HepG2 (cell line): Measurements from ENCODE around the gene GPS2. TPM values are rescaled to one million over a fixed set of nuclear protein-coding genes. Genes with fewer than 3 reads are reported as not detected.

Experiments used
- ATAC-seq: fragments of 200-7000 bp; cut with Tn5 transposase; 3 replicates; pipeline ENCODE4 v1.9.1; 2020; ENCODE audit warnings: mild to moderate bottlenecking, moderate library complexity
- BruUV-seq: library from RNA; stranded (reverse); fragments of 400-500 nt; replicated peaks from 2 replicates; lab custom pipeline; 2021; lab: Mats Ljungman, UMichigan
- CTCF ChIA-PET: fragments of 300-600 bp; formaldehyde crosslinking; extraction: SDS; loops from one replicate; lab custom pipeline; 2021; ENCODE audit warnings: low total read pairs, inconsistent platforms, low intra/inter-chr PET ratio; lab: Yijun Ruan, JAX
- POLR2A ChIA-PET: fragments of 350-600 bp; sonication (Branson Sonifier 250); formaldehyde crosslinking; loops from one replicate; lab custom pipeline; 2020; ENCODE audit warnings: antibody characterized with exemption, inconsistent platforms; lab: Yijun Ruan, JAX
- DNase-seq: peaks from one replicate; pipeline ENCODE4 v3.0.0-alpha.2; 2015; ENCODE audit warnings: low spot score
- FAIRE-seq: peaks from 3 replicates; lab custom pipeline; 2011; peaks lifted over from hg19 to GRCh38; lab: Jason Lieb, UNC
- H2AFZ ChIP-seq: one replicate; pipeline ENCODE4 v1.6.1; 2011; ENCODE audit warnings: low read length, inconsistent platforms
- H3K27ac ChIP-seq: fragments of 300-600 bp; 3 replicates; pipeline ENCODE4 v1.8.0; 2011; ENCODE audit warnings: mixed run types, mild to moderate bottlenecking, mixed read lengths, low read length, inconsistent platforms; ENCODE audit not compliant: insufficient read depth; ENCODE audit errors: extremely low read length
- H3K27me3 ChIP-seq, 2 experiments: fragments of 200-600 bp in 1 of 2; 2 replicates in 1 of 2; 3 replicates in 1 of 2; pipeline versions ENCODE4 v1.6.0 to v1.8.0; 2011; ENCODE audit warnings: low read length in 2 of 2, mild to moderate bottlenecking in 2 of 2, moderate library complexity in 2 of 2, inconsistent platforms in 1 of 2; ENCODE audit not compliant: insufficient read depth in 2 of 2, control insufficient read depth in 1 of 2
- H3K36me3 ChIP-seq, 2 experiments: fragments of 200-600 bp in 1 of 2; replicated peaks in 1 of 2; 2 replicates in 1 of 2; 3 replicates in 1 of 2; pipeline versions ENCODE4 v1.5.1 to v1.8.0; 2011; ENCODE audit warnings: low read length in 2 of 2, inconsistent platforms in 1 of 2; ENCODE audit not compliant: insufficient read depth in 2 of 2, control insufficient read depth in 1 of 2
- H3K4me1 ChIP-seq: 2 replicates; pipeline ENCODE4 v1.5.1; 2012; ENCODE audit warnings: low read length, inconsistent platforms; ENCODE audit not compliant: insufficient read depth
- H3K4me2 ChIP-seq: 2 replicates; pipeline ENCODE4 v1.6.0; 2011; ENCODE audit warnings: low read depth, low read length, inconsistent platforms
- H3K4me3 ChIP-seq, 3 experiments: fragments of 200-600 bp in 1 of 3; sonication (generic), shearing (Covaris generic) in 1 of 3; replicated peaks in 1 of 3; 2 replicates each; pipeline ENCODE4 v1.5.1; 2011 to 2016; ENCODE audit warnings: low read length in 3 of 3, inconsistent platforms in 2 of 3, low read depth in 2 of 3, mild to moderate bottlenecking in 2 of 3, control low read depth in 1 of 3, mixed read lengths in 1 of 3; ENCODE audit not compliant: insufficient read depth in 1 of 3
- H3K79me2 ChIP-seq: one replicate; pipeline ENCODE4 v1.6.1; 2011; ENCODE audit warnings: low read length, inconsistent platforms; ENCODE audit not compliant: insufficient read depth
- H3K9ac ChIP-seq: 2 replicates; pipeline ENCODE4 v1.6.0; 2011; ENCODE audit warnings: mild to moderate bottlenecking, low read depth, low read length, inconsistent platforms; ENCODE audit not compliant: insufficient read depth
- H3K9me3 ChIP-seq: 2 replicates; pipeline ENCODE4 v1.5.1; 2012; ENCODE audit warnings: mild to moderate bottlenecking, low read length
- H4K20me1 ChIP-seq: 2 replicates; pipeline ENCODE4 v1.6.0; 2011; ENCODE audit warnings: inconsistent platforms, mild to moderate bottlenecking, low read length, moderate library complexity; ENCODE audit not compliant: insufficient read depth
- AGO1 ChIP-seq: fragments of 200-400 bp; formaldehyde crosslinking; IDR thresholded peaks from 2 replicates; pipeline ENCODE4 v1.6.1; 2017; ENCODE audit warnings: mild to moderate bottlenecking, low read depth, low read length, moderate library complexity; ENCODE audit not compliant: poor library complexity, severe bottlenecking
- HNF1B ChIP-seq: sonication (generic); formaldehyde crosslinking; IDR thresholded peaks from 2 replicates; pipeline ENCODE4 v1.5.1; 2020; ENCODE audit warnings: mild to moderate bottlenecking, moderate library complexity, missing genetic modification reagents
- IKZF1 ChIP-seq: fragments of 450-650 bp; IDR thresholded peaks from 2 replicates; pipeline ENCODE4 v1.7.1; 2016
- KDM3A ChIP-seq: IDR thresholded peaks from 2 replicates; pipeline ENCODE4 v1.6.1; 2018; ENCODE audit warnings: low read depth, missing compliant biosample characterization
- NFYC ChIP-seq: IDR thresholded peaks from 2 replicates; pipeline ENCODE4 v1.6.1; 2016; ENCODE audit warnings: missing genetic modification reagents, missing compliant biosample characterization
- ONECUT2 ChIP-seq: sonication (generic); formaldehyde crosslinking; IDR thresholded peaks from 2 replicates; pipeline ENCODE4 v1.4.0; 2020; ENCODE audit warnings: missing genetic modification reagents
- PHF5A ChIP-seq: IDR thresholded peaks from one replicate; pipeline ENCODE4 v1.6.1; 2018; ENCODE audit warnings: low read depth, missing genetic modification reagents; ENCODE audit not compliant: unreplicated experiment
- POLR2AphosphoS5 ChIP-seq: IDR thresholded peaks from 2 replicates; pipeline ENCODE4 v1.6.1; 2012; ENCODE audit warnings: low read depth, low read length
- RBM22 ChIP-seq: fragments of 200-400 bp; formaldehyde crosslinking; optimal IDR thresholded peaks from 2 replicates; pipeline ENCODE3; 2017; ENCODE audit warnings: mild to moderate bottlenecking, low read length, moderate library complexity
- ZBED4 ChIP-seq: sonication (generic); formaldehyde crosslinking; IDR thresholded peaks from 2 replicates; pipeline ENCODE4 v1.4.0; 2020; ENCODE audit warnings: missing genetic modification reagents, borderline replicate concordance
- ZNF101 ChIP-seq: sonication (generic); formaldehyde crosslinking; IDR thresholded peaks from 2 replicates; pipeline ENCODE4 v1.4.0; 2020; ENCODE audit warnings: mild to moderate bottlenecking, low read depth, missing genetic modification reagents, borderline replicate concordance
- ZNF225 ChIP-seq: sonication (generic); formaldehyde crosslinking; IDR thresholded peaks from 2 replicates; pipeline ENCODE4 v1.4.0; 2020; ENCODE audit warnings: mild to moderate bottlenecking, missing genetic modification reagents
- ZNF329 ChIP-seq: sonication (generic); formaldehyde crosslinking; IDR thresholded peaks from 2 replicates; pipeline ENCODE4 v1.9.0; 2021; ENCODE audit warnings: low read depth, mild to moderate bottlenecking, missing genetic modification reagents
- ZNF530 ChIP-seq: sonication (generic); formaldehyde crosslinking; IDR thresholded peaks from 2 replicates; pipeline ENCODE4 v1.5.0; 2020; ENCODE audit warnings: low read depth, mild to moderate bottlenecking, missing genetic modification reagents
- ZUFSP ChIP-seq: sonication (generic); formaldehyde crosslinking; IDR thresholded peaks from 2 replicates; pipeline ENCODE4 v1.9.0; 2021; ENCODE audit warnings: missing genetic modification reagents, mild to moderate bottlenecking, borderline replicate concordance
- WGBS: methylation state at CpG from one replicate; pipeline ENCODE4 v1.1.6; 2017; ENCODE audit warnings: low lambda C conversion rate; 5-methylcytosine and 5-hydroxymethylcytosine counted together
- in situ Hi-C: cut with HindIII; loops from 2 replicates; pipeline ENCODE4 v1.10.0; 2017; ENCODE audit warnings: low pct_unique_long_range_greater_than_20kb; ENCODE audit not compliant: extremely low pct_ligation_motif_present
- intact Hi-C: fragments of 100-400 bp; cut with micrococcal nuclease; formaldehyde crosslinking; loops from one replicate; pipeline ENCODE4 v1.10.0; 2022; ENCODE audit not compliant: unreplicated experiment
- polyA plus RNA-seq, 8 experiments: library from polyadenylated mRNA; depleted of rRNA in 3 of 8; stranded (reverse) in 7 of 8; unstranded in 1 of 8; fragments of >200 nt; fragmentation: Illumina TruSeq in 4 of 8; extraction: Trizol in 4 of 8; gene quantifications; 2 replicates each; pipeline versions ENCODE4 v1.2.1 to v1.2.3, GENCODE V29; 2011 to 2016; ENCODE audit warnings: low read depth in 4 of 8, missing spikeins in 1 of 8, mixed read lengths in 1 of 8; ENCODE audit not compliant: insufficient read depth in 1 of 8
- total RNA-seq, 5 experiments: library from RNA; depleted of rRNA; stranded (reverse); fragments of >200 nt; fragmentation: Illumina TruSeq; extraction: Trizol; gene quantifications; 2 replicates each; pipeline ENCODE4 v1.2.3, GENCODE V29; 2016; ENCODE audit warnings: low read depth in 1 of 5

The GPS2 gene
- total and polyA plus RNA-seq, 2 of the 13 experiments (the other 11 are each of a cell fraction or from before 2014, with no cell fraction given): 58.0 to 59.4 TPM

DNA sequence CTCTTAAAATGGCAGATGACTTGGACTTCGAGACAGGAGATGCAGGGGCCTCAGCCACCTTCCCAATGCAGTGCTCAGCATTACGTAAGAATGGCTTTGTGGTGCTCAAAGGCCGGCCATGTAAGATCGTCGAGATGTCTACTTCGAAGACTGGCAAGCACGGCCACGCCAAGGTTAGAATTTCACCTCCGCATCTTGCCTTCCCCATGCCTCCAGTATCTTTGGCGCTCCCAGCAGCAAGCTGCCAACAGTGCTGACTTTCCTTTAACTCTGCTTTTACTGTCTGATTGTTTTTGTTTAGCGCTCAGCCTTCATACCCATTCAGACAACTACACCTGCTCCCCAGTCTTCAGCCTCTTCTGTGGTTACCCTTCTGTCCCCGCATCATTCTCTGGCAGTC lies 5.5 kb downstream of the GPS2 start:
- H3K79me2 ChIP-seq: peaks cover 49% of the 10 kb centered on the region
- intact Hi-C loops: no loop called here
- in situ Hi-C loops: no loop called here

More for the DNA sequence above, 5.5 kb downstream of the GPS2 start:
- WGBS: 84% methylated on average over 12 of the region's 12 CpGs
- ATAC-seq: no peak
- H3K4me3 ChIP-seq: peak overlapping the region; percentile 3 to 84 (median 77); a peak in 3 of 6 replicates
- ChIA-PET POLR2A (interaction anchor here (1.5 to 3.0 kb wide), 3 partner anchors 20 to 136 kb away, joined by 3 to 17 read pairs (median 5); partner anchors contain the start of genes CHRNB1, NEURL4 and SLC2A4), CTCF (no interaction called here)
- FAIRE-seq: no peak
- TF ChIP-seq NFYC (CRISPR knock-in tag) (no peak), ZNF530 (CRISPR knock-in tag) (no peak), ZNF101 (no peak), ZUFSP (CRISPR knock-in tag) (no peak), ONECUT2 (CRISPR knock-in tag) (no peak), ZNF225 (CRISPR knock-in tag) (no peak), ZBED4 (CRISPR knock-in tag) (no peak), PHF5A (no peak), AGO1 (no peak), POLR2AphosphoS5 (0 out of 2 replicates have a peak, but pooled peaks have one; percentile 19), KDM3A (CRISPR knock-in tag) (no peak), IKZF1 (no peak), ZNF329 (CRISPR knock-in tag) (no peak), HNF1B (CRISPR knock-in tag) (0 out of 2 replicates have a peak, but pooled peaks have one; percentile 15), RBM22 (peak; percentile 44)
- H3K27ac ChIP-seq: no peak overlapping the region
- H3K4me1 ChIP-seq: peaks cover 60% of the 10 kb centered on the region
- no peak for DNase-seq
- peak overlapping the region; percentile 90 for H3K4me2 ChIP-seq
- H3K9ac ChIP-seq: peak overlapping the region; percentile 94; the same call in 1 of the 2 replicates
- H3K27me3 ChIP-seq: no peaks in the 10 kb centered on the region
- H4K20me1 ChIP-seq: peaks cover 53% of the 10 kb centered on the region
- H3K9me3 ChIP-seq: no peaks in the 10 kb centered on the region
- no TSS peak for BruUV-seq
- peaks cover 21 to 43% of the 10 kb centered on the region in 2 experiments for H3K36me3 ChIP-seq
- H2AFZ ChIP-seq: no peak overlapping the region
